NT2/D1 (cell line): Measurements from ENCODE around the gene COPRS.
"Not testable (repeated sequence)": the region's sequence is repeated elsewhere in the genome, so short reads cannot be mapped to it uniquely, and the experiment has no call there.

Source experiments
- SUZ12 ChIP-seq: IDR thresholded peaks from 2 replicates; pipeline ENCODE4 v1.6.1; 2011; ENCODE audit not compliant: insufficient read length, insufficient read depth; ENCODE audit errors: extremely low read depth
- ZNF274 ChIP-seq: IDR thresholded peaks from 2 replicates; pipeline ENCODE4 v1.6.1; 2011; ENCODE audit warnings: mild to moderate bottlenecking, low read depth, low read length

DNA sequence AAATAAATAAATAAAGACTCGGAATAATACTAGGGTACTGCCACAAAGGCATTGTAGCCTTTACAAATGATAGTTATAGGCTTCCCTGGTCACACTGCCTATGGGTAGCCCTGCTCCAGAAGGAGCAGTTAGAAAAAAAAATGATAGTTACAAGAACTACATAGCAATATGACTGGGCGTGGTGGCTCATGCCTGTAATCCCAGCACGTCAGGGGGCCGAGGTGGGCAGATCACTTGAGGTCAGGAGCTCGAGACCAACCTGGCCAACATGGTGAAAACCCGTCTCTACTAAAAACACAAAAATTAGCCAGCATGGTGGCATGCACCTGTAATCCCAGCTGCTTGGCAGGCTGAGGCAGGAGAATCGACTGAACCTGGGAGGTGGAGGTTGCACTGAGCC is 40.2 kb downstream of the COPRS start:
- TF ChIP-seq SUZ12, ZNF274: not testable (repeated sequence)
